ENCODE results near the gene WDFY3. TPM values are rescaled to one million over a fixed set of nuclear protein-coding genes. Genes with fewer than 3 reads are reported as not detected.

Gene WDFY3
- total RNA-seq, 1 donor = 91.9 TPM

GRCh38 chr4:84706286-84706685, 260.2 kb downstream of the WDFY3 start:
- H3K4me3 ChIP-seq (ENCODE audit: insufficient read depth, low read length) = no peak overlapping the region
- H3K79me2 ChIP-seq (ENCODE audit: insufficient read depth, low read length) = no peaks in the 10 kb centered on the region
- no peaks in the 10 kb centered on the region for H3K27me3 ChIP-seq (ENCODE audit: insufficient read depth, low read length)
- no peaks in the 10 kb centered on the region for H4K20me1 ChIP-seq (ENCODE audit: insufficient read depth, low read length)
- TF ChIP-seq, protein P1, sequence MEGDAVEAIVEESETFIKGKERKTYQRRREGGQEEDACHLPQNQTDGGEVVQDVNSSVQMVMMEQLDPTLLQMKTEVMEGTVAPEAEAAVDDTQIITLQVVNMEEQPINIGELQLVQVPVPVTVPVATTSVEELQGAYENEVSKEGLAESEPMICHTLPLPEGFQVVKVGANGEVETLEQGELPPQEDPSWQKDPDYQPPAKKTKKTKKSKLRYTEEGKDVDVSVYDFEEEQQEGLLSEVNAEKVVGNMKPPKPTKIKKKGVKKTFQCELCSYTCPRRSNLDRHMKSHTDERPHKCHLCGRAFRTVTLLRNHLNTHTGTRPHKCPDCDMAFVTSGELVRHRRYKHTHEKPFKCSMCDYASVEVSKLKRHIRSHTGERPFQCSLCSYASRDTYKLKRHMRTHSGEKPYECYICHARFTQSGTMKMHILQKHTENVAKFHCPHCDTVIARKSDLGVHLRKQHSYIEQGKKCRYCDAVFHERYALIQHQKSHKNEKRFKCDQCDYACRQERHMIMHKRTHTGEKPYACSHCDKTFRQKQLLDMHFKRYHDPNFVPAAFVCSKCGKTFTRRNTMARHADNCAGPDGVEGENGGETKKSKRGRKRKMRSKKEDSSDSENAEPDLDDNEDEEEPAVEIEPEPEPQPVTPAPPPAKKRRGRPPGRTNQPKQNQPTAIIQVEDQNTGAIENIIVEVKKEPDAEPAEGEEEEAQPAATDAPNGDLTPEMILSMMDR (IDR thresholded peaks at IDR 0.05; ENCODE audit: extremely low read depth, low read depth, low read length) = no peak
- peaks cover 67% of the 10 kb centered on the region for H3K36me3 ChIP-seq (ENCODE audit: insufficient read depth, low read length)
- no peaks in the 10 kb centered on the region for H3K9me3 ChIP-seq (ENCODE audit: low read depth, low read length)
- H3K4me2 ChIP-seq (ENCODE audit: insufficient read depth, low read length) = no peak overlapping the region
- no peak overlapping the region for H3K27ac ChIP-seq (ENCODE audit: low read depth, low read length)
- peaks cover 3% of the 10 kb centered on the region for H3K4me1 ChIP-seq (ENCODE audit: insufficient read depth, low read length)
- no peak overlapping the region for H2AFZ ChIP-seq (ENCODE audit: low read length)
- DNase-seq (ENCODE audit: insufficient read length, low spot score, missing footprints) = no peak

DNA sequence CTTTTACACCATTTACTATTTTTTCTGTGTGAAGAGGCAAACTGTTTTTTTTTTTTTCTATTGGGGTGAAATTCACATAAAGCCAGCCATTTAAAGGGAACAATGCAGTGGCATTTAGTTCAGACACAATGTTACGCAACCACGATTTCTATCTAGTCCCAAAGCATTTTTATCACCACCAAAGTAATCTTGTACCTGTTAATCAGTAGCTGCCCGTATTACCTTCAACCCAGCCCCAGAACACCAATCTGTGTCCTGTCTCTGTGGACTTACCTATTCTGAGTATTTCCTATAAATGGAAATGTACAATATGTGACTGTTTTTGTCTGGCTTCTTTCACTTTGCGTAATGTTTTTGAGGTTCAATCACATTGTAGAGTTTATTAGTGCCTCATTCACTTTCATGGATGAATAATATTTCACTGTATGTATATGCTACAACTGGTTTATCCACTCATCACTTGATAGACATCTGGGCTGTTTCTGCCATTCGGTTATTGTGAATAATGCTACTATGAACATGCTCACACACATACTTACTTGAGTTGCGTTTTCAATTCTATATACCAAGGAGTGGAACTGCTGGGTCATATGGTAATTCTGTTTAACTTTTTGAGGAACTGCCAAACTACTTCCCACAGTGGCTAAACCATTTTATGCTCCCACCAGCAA, 267.4 kb downstream of the WDFY3 start:
- H3K9me3 ChIP-seq (ENCODE audit: low read depth, low read length) = no peaks in the 10 kb centered on the region
- no peaks in the 10 kb centered on the region for H4K20me1 ChIP-seq (ENCODE audit: insufficient read depth, low read length)
- peaks cover 62% of the 10 kb centered on the region for H3K36me3 ChIP-seq (ENCODE audit: insufficient read depth, low read length)
- no peaks in the 10 kb centered on the region for H3K79me2 ChIP-seq (ENCODE audit: insufficient read depth, low read length)
- H3K4me3 ChIP-seq (ENCODE audit: insufficient read depth, low read length) = no peak overlapping the region
- H3K27me3 ChIP-seq (ENCODE audit: insufficient read depth, low read length) = no peaks in the 10 kb centered on the region
- no peak overlapping the region for H2AFZ ChIP-seq (ENCODE audit: low read length)
- no peak for DNase-seq (ENCODE audit: insufficient read length, low spot score, missing footprints)
- H3K4me1 ChIP-seq (ENCODE audit: insufficient read depth, low read length) = peaks cover 3% of the 10 kb centered on the region
- no peak overlapping the region for H3K27ac ChIP-seq (ENCODE audit: low read depth, low read length)
- no peak overlapping the region for H3K4me2 ChIP-seq (ENCODE audit: insufficient read depth, low read length)
- TF ChIP-seq, protein P1 (IDR thresholded peaks at IDR 0.05; ENCODE audit: extremely low read depth, low read depth, low read length) = no peak

- H3K79me2 ChIP-seq (ENCODE audit: insufficient read depth, low read length) = no peaks in the 10 kb centered on the region
- H4K20me1 ChIP-seq (ENCODE audit: insufficient read depth, low read length) = no peaks in the 10 kb centered on the region
- TF ChIP-seq, protein P1 (IDR thresholded peaks at IDR 0.05; ENCODE audit: extremely low read depth, low read depth, low read length) = no peak
- no peaks in the 10 kb centered on the region for H3K9me3 ChIP-seq (ENCODE audit: low read depth, low read length)
- H3K27ac ChIP-seq (ENCODE audit: low read depth, low read length) = no peak overlapping the region
- H3K4me3 ChIP-seq (ENCODE audit: insufficient read depth, low read length) = no peak overlapping the region
- peak; percentile 25 for DNase-seq (ENCODE audit: insufficient read length, low spot score, missing footprints)
- H3K27me3 ChIP-seq (ENCODE audit: insufficient read depth, low read length) = no peaks in the 10 kb centered on the region
- peaks cover 57% of the 10 kb centered on the region for H3K36me3 ChIP-seq (ENCODE audit: insufficient read depth, low read length)
- H3K4me1 ChIP-seq (ENCODE audit: insufficient read depth, low read length) = peaks cover 10% of the 10 kb centered on the region
- no peak overlapping the region for H3K4me2 ChIP-seq (ENCODE audit: insufficient read depth, low read length)
- no peak overlapping the region for H2AFZ ChIP-seq (ENCODE audit: low read length)
These were observed 268.8 kb downstream of the WDFY3 start for GRCh38 chr4:84697615-84698201.

DNA sequence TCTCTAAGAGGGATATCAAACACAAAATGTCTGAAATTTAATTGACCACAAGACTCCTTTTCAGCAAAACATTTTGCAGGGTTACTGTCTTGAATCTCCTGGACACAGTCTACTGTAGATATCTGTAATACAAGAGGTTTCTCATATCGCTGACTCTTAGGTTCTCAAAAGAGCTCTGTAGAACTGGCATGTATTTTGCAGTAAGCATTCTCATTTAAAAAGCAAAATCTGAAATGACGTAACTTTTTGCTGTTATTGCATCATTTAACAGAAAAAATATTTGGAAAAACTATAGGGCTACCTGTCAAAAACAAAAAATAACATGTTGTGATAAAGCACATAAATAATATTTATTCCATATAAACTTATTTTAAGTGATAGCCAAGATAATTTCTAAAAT, 269.3 kb downstream of the WDFY3 start:
- H2AFZ ChIP-seq (ENCODE audit: low read length) = no peak overlapping the region
- H3K27ac ChIP-seq (ENCODE audit: low read depth, low read length) = no peak overlapping the region
- peaks cover 53% of the 10 kb centered on the region for H3K36me3 ChIP-seq (ENCODE audit: insufficient read depth, low read length)
- H3K27me3 ChIP-seq (ENCODE audit: insufficient read depth, low read length) = no peaks in the 10 kb centered on the region
- peaks cover 15% of the 10 kb centered on the region for H3K4me1 ChIP-seq (ENCODE audit: insufficient read depth, low read length)
- DNase-seq (ENCODE audit: insufficient read length, low spot score, missing footprints) = no peak
- TF ChIP-seq, protein P1 (IDR thresholded peaks at IDR 0.05; ENCODE audit: extremely low read depth, low read depth, low read length) = no peak
- H3K4me3 ChIP-seq (ENCODE audit: insufficient read depth, low read length) = no peak overlapping the region
- H4K20me1 ChIP-seq (ENCODE audit: insufficient read depth, low read length) = no peaks in the 10 kb centered on the region
- H3K9me3 ChIP-seq (ENCODE audit: low read depth, low read length) = no peaks in the 10 kb centered on the region
- H3K79me2 ChIP-seq (ENCODE audit: insufficient read depth, low read length) = no peaks in the 10 kb centered on the region
- no peak overlapping the region for H3K4me2 ChIP-seq (ENCODE audit: insufficient read depth, low read length)

Measured in osteoblast (primary cell).